Fibroblast of villous mesenchyme (primary cell): ENCODE results near the gene GPRIN2. TPM values are rescaled to one million over a fixed set of nuclear protein-coding genes. Genes with fewer than 3 reads are reported as not detected.
"Not testable (repeated sequence)": the region's sequence is repeated elsewhere in the genome, so short reads cannot be mapped to it uniquely, and the experiment has no call there.

ENCODE experiments used
- DNase-seq: peaks from one replicate; pipeline ENCODE4 v3.0.0-alpha.2; 2010; ENCODE audit warnings: low read depth
- H3K4me3 ChIP-seq: 2 replicates; pipeline ENCODE4 v1.5.1; 2011; ENCODE audit warnings: low read depth, mild to moderate bottlenecking, low read length
- total RNA-seq: library from RNA; depleted of rRNA; stranded (reverse); fragments of >200 nt; gene quantifications from 2 replicates; pipeline ENCODE4 v1.2.3, GENCODE V29; 2012
- TF ChIP-seq, protein P1 (sequence below): IDR thresholded peaks from 2 replicates; pipeline ENCODE4 v1.5.1; 2012; ENCODE audit warnings: low read depth, mild to moderate bottlenecking, low read length; ENCODE audit not compliant: insufficient read depth

Gene GPRIN2
- not detected in 2 replicates for total RNA-seq

DNA sequence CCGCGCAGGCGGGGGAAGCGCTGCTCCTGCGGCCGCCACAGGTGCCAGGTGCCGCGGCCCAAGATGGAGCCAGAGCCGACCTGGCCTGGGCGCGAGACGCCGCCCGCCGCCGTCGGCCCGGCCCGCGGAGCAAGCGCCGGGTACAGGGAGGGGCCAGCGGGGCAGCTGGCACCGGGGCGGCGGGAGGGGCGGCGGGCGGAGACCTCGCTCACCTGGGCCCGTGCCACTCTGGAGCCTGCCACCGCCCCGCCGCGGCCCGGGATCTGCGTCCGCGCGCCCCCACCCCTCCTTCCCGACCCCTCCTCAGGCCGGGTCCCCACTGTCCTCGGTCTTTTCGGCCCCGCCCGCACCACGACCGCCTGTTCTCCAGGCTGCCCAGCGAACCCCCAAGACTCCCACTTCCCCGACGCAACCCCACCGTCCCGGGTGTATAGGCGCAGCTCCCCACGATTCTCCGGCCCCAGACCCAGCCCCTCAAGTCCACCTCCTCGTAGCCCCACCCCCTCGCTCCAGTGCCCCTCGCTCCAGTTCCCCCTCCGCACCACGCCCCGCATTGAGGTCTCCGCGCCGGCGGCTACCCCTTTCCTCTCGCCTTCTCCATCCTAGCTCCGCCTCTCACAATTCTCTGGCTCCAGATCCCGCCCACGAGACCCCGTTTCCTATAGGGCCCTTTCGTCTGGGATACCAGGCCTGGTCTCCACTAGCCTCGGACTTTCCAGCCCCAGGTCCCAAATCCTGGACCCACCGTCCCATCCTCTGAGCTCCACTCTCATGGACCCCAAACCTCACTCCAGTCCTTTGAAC lies at the start of gene GPRIN2:
GPRIN2 (minus strand) TSS at position 144 of the 804 bp plus-strand sequence. CDS start 5,922 bp downstream, outside the sequence.
- no peak within 1 kb of the TSS for H3K4me3 ChIP-seq
- TF ChIP-seq, protein P1, sequence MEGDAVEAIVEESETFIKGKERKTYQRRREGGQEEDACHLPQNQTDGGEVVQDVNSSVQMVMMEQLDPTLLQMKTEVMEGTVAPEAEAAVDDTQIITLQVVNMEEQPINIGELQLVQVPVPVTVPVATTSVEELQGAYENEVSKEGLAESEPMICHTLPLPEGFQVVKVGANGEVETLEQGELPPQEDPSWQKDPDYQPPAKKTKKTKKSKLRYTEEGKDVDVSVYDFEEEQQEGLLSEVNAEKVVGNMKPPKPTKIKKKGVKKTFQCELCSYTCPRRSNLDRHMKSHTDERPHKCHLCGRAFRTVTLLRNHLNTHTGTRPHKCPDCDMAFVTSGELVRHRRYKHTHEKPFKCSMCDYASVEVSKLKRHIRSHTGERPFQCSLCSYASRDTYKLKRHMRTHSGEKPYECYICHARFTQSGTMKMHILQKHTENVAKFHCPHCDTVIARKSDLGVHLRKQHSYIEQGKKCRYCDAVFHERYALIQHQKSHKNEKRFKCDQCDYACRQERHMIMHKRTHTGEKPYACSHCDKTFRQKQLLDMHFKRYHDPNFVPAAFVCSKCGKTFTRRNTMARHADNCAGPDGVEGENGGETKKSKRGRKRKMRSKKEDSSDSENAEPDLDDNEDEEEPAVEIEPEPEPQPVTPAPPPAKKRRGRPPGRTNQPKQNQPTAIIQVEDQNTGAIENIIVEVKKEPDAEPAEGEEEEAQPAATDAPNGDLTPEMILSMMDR: no peak
- no peak for DNase-seq

DNA sequence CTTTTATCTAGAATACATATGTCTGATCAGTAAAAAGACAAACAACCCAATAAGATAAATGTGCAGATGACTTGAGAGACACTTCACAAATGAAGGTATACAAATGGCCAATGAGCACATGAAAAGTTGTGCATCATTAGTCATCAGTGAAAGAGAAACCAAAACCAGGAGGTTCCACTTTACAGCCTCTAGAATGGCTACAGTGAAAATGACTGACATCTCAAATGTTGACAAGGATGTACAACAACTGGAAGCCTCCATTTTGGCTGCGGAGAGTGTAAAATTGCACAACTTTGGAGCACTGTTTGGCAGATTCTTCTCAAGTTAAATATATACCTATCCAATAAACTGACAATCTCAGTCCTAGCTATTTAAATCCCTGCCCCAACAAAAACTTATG lies 44.1 kb upstream of the GPRIN2 start:
- not testable (repeated sequence) for H3K4me3 ChIP-seq, DNase-seq

- not testable (repeated sequence) for DNase-seq
- peak overlapping the region; percentile 34 for H3K4me3 ChIP-seq
Observed at GRCh38 chr10:46597616-46598246, 41.3 kb upstream of the GPRIN2 start.

DNA sequence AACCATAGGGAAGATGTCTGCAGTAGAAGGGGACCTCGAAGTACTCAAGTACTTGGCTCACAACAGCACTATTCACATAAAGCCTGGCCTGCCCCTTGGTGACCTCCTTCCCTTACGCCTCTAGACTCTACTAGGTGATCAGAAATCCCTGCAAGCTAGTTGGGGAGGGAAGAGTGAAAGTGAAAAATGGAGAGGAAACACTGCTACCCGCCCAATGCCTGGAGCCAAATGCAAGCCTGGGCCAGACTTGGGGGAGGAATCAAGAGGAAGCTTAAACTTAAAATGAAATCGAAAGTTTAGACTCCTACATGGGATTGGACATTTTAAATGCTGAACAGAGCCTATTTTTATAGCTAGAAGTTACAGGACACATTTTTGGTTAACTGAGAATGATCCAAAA lies 40.1 kb upstream of the GPRIN2 start:
- DNase-seq: peak; percentile 12
- H3K4me3 ChIP-seq: not testable (repeated sequence)

DNA sequence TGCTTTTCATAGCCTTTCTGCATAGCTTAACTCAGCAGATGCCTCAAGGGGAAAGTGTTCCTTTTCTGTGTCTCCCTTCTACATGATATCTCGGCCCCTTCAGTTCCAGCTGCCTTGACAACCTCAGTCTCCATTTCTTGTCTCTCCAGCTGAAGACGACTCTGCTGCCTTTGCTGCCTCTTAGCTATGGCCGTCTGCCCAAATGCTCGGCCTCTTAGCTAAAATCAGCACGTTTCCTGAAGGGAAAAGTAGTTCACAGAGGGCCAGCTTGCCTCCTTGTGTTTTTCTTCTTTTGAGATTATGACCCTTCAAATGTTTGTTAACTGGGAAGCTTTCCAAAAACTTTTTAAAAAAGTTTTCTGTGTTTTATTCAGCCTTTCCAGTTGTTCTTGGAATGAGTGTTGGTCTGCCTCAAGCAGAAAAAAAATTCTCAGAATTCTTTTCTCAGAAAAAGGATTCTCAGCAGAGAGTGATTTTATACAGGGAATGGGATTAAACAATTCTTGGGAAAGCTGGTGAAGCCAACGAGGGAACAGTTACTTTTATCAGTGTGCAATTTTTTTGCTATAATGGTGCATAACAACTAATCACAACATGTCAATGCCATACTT lies 38.1 kb upstream of the GPRIN2 start:
- not testable (repeated sequence) for H3K4me3 ChIP-seq, DNase-seq

DNA sequence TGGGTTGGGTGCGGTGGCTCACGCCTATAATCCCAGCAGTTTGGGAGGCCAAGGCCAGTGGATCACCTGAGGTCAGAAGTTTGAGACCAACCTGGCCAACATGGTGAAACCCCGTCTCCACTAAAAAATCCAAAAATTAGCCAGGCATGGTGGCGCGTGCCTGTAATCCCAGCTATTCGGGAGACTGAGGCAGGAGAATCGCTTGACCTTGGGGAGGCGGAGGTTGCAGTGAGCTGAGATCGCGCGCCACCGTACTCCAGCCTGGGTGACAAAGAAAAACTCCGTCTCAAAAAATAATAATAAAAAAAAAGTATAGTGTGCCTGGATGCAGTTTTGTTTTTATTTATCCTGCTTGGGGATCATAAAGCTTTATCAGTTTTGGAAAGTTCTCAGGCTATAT lies 36.8 kb upstream of the GPRIN2 start:
- DNase-seq: not testable (repeated sequence)

GRCh38 chr10:46591053-46591452 lies 34.6 kb upstream of the GPRIN2 start:
- DNase-seq, H3K4me3 ChIP-seq: not testable (repeated sequence)

More for the DNA sequence above, 36.8 kb upstream of the GPRIN2 start:
- H3K4me3 ChIP-seq: not testable (repeated sequence)

- H3K4me3 ChIP-seq, DNase-seq: not testable (repeated sequence)
Observed at GRCh38 chr10:46589589-46589988, 33.1 kb upstream of the GPRIN2 start.

DNA sequence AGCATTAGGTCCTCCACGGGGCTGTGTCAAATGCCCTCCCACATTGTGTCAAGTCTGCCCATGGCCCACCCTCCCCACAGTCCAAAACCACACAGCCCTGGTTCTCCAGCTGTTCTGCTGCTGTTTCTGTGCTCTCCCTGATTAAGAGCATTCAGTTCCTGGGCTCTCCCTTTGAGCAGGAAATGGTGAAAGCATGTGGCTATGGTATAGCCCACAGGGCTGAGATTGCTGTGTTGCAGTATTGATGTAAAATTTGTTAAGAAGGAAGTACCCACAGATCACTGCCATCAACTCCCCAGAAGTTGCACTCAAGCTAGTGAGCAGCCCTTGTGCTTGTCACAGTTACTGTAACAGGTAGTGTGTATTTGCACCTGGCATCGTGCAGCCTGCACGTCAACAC lies 31.8 kb upstream of the GPRIN2 start:
- not testable (repeated sequence) for DNase-seq, H3K4me3 ChIP-seq

- not testable (repeated sequence) for H3K4me3 ChIP-seq, DNase-seq
Observed at GRCh38 chr10:46587546-46587945, 31.1 kb upstream of the GPRIN2 start.

GRCh38 chr10:46585246-46585645 lies 28.8 kb upstream of the GPRIN2 start:
- H3K4me3 ChIP-seq, DNase-seq: not testable (repeated sequence)

DNA sequence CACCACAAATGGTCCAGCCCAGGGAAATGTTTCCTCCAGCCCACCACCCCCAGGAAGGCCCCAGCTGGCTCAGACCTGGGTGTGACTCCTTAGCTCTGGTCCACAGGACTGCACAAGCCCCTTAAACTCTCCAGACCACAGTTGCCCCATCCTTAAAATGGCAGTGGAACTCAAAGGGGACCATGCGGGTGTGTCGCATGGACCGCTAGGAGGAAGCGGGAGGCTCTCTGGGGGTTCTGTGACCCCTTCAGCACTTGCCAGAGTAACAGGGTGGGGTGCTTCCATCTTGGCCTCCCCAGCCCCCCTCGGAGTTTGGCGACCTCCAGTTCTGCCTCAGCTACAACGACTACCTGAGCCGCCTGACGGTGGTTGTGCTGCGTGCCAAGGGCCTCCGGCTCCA lies 27.7 kb upstream of the GPRIN2 start:
- H3K4me3 ChIP-seq, DNase-seq: not testable (repeated sequence)

DNA sequence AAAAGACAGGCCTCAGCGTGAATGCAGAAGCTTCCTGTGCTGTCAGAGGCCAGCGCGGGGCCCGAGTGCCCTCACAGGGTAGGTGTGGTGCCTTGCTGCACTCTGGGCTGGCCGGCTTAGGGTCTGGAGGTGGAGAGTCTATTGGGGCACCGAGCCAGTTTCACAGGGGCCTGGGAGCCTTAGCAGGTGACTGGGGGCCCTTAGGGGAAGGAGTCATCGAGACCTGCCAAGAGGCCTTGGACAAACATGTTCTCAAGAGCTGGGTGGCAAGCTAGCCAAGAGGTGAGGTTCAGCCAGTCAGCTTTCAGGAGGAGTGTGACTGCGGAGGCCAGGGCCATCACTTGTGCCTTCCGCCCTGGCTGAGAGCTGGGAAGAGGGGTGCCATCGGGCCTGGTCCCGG lies 26.1 kb upstream of the GPRIN2 start:
- H3K4me3 ChIP-seq, DNase-seq: not testable (repeated sequence)

- DNase-seq, H3K4me3 ChIP-seq: not testable (repeated sequence)
Observed at GRCh38 chr10:46581997-46582396, 25.5 kb upstream of the GPRIN2 start.

GRCh38 chr10:46579378-46579777 lies 22.9 kb upstream of the GPRIN2 start:
- H3K4me3 ChIP-seq, DNase-seq: not testable (repeated sequence)

DNA sequence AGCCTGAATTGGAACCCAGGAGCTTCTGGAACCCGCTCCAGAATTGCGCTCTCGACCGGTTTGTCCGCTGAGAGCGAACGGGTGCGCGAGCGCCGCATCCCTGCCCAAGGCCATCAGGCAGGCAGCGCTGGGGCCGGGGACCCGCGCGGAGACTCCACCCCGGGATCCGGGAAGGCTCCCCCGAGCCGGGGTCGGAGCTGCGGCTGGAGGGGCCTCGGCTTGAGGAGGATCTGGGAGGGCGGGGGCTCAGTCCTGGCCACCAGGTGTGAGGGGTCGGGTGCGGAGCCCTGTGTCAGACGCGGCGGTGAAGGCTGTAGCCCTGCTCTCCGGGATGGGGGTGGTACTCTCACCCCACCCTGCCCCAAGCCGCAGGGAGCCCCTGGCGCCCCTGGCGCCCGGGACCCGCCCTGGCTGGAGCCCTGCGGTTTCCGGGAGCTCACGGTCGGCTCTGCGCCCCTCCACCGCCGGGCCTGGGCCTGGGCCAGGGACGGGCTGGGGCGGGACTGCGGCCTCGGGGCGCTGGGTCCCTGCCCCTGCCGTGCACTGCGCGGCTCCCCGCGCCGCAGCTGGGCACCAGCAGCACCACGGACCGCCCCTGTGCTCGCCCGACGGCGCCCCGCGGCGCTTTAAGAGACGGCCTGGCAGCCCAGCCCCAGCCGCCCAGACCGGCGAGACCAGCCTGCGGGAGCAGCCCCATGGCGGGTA lies 22.2 kb upstream of the GPRIN2 start, which contains the start of gene SYT15:
SYT15 (plus strand) TSS at position 655 of the 705 bp plus-strand sequence; CDS start at position 696, 41 bp downstream.
- H3K4me3 ChIP-seq, DNase-seq: not testable (repeated sequence)
